Esophagus squamous epithelium (tissue), 4 donors: ENCODE results near the gene ARL17A.
"Not testable (repeated sequence)": the region's sequence is repeated elsewhere in the genome, so short reads cannot be mapped to it uniquely, and the experiment has no call there.

Source experiments
- POLR2A ChIP-seq, 4 donors: fragments of 450-650 bp; IDR thresholded peaks; one replicate each; pipeline ENCODE4 v1.6.1; 2017; ENCODE audit warnings: antibody characterized with exemption in 4 of 4, mild to moderate bottlenecking in 4 of 4, moderate library complexity in 3 of 4
- TF ChIP-seq, protein P1 (sequence below), 6 experiments: fragments of 450-650 bp in 4 of 6; fragments of 200-600 bp in 2 of 6; sonication (generic) in 2 of 6; IDR thresholded peaks; one replicate each; pipeline ENCODE4 v1.5.1; 2016 to 2019; ENCODE audit warnings: antibody characterized with exemption in 6 of 6, mild to moderate bottlenecking in 4 of 6, moderate library complexity in 4 of 6

DNA sequence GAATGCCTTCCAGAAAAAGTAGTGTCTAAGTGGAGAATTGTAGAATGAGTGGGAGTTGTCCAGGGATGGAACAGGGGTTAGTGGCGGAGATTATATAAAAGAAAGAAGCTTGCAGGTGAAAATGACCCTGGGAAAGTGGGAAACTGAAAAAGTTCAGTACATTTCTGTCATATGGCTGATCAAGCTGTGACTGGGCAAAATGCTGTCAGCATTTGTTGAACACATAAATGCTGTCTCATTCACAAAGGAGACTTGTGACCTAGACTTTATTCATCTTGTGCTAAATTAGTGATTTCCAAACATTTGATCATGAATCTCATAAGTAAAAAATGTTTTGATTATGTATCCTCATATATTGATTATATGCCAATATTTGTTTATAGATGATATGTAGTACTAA lies 39.5 kb upstream of the ARL17A start:
- TF ChIP-seq, protein P1, sequence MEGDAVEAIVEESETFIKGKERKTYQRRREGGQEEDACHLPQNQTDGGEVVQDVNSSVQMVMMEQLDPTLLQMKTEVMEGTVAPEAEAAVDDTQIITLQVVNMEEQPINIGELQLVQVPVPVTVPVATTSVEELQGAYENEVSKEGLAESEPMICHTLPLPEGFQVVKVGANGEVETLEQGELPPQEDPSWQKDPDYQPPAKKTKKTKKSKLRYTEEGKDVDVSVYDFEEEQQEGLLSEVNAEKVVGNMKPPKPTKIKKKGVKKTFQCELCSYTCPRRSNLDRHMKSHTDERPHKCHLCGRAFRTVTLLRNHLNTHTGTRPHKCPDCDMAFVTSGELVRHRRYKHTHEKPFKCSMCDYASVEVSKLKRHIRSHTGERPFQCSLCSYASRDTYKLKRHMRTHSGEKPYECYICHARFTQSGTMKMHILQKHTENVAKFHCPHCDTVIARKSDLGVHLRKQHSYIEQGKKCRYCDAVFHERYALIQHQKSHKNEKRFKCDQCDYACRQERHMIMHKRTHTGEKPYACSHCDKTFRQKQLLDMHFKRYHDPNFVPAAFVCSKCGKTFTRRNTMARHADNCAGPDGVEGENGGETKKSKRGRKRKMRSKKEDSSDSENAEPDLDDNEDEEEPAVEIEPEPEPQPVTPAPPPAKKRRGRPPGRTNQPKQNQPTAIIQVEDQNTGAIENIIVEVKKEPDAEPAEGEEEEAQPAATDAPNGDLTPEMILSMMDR (IDR thresholded peaks at IDR 0.05): not testable (repeated sequence)
- TF ChIP-seq POLR2A (IDR thresholded peaks at IDR 0.05): not testable (repeated sequence)
